GM12878 (cell line): Measurements from ENCODE around the gene FAS.

ENCODE experiments used
- ATF7 ChIP-seq: fragments of 450-650 bp; IDR thresholded peaks from 2 replicates; pipeline ENCODE4 v1.6.1; 2016; ENCODE audit warnings: low read depth, mild to moderate bottlenecking
- CREB1 ChIP-seq: IDR thresholded peaks from 2 replicates; pipeline ENCODE4 v1.6.1; 2012; ENCODE audit warnings: low read depth, mild to moderate bottlenecking, inconsistent platforms
- MEF2A ChIP-seq: IDR thresholded peaks from 2 replicates; pipeline ENCODE4 v1.6.1; 2011; ENCODE audit warnings: low read depth, mild to moderate bottlenecking, low read length, moderate library complexity; ENCODE audit not compliant: insufficient read depth
- MYC ChIP-seq: IDR thresholded peaks from 2 replicates; pipeline ENCODE4 v1.6.1; 2011; ENCODE audit warnings: mild to moderate bottlenecking, low read length, moderate library complexity, inconsistent platforms; ENCODE audit not compliant: insufficient read depth, insufficient replicate concordance, insufficient read length, severe bottlenecking
- POLR2A ChIP-seq: IDR thresholded peaks from 2 replicates; pipeline ENCODE4 v1.6.1; 2011; ENCODE audit warnings: low read depth, mild to moderate bottlenecking, low read length
- TCF7 ChIP-seq: IDR thresholded peaks from 2 replicates; pipeline ENCODE4 v1.6.1; 2014; ENCODE audit warnings: antibody characterized with exemption, borderline replicate concordance
- ZNF274 ChIP-seq: IDR thresholded peaks from one replicate; pipeline ENCODE4 v1.8.0; 2011; ENCODE audit not compliant: insufficient read length, insufficient read depth
- TF ChIP-seq, protein P1 (sequence below), 3 experiments: IDR thresholded peaks in 2 of 3; conservative IDR thresholded peaks in 1 of 3; 2 replicates each; pipeline ENCODE4 v1.5.1; 2011; ENCODE audit warnings: low read depth in 3 of 3, low read length in 3 of 3, mild to moderate bottlenecking in 3 of 3, control low read depth in 2 of 3, moderate library complexity in 2 of 3, inconsistent platforms in 1 of 3, mixed read lengths in 1 of 3; ENCODE audit not compliant: control insufficient read depth in 2 of 3, insufficient read depth in 1 of 3; ENCODE audit errors: extremely low read depth in 1 of 3

DNA sequence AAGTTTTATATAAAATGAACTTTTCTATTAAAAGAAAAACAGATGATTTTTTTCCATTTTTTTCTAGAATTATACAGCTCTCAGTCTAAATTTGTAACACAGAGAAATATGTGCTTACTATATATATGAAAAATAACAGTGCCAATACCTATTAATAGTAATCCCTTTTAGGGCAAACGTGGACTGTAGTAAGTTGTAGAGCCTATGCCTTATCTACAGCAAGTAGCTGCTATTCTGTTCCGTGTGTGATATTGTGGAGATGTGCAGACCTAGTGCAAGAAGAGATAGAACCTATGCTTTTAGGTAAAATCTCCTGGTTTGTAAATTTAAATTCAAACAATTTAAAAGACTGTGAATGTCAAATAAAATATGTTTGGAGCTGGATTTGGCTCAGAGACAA is 72.9 kb downstream of the FAS start:
- no peak for TF ChIP-seq TCF7
- no peak for TF ChIP-seq MYC
- TF ChIP-seq CREB1, result no peak
- TF ChIP-seq, protein P1, sequence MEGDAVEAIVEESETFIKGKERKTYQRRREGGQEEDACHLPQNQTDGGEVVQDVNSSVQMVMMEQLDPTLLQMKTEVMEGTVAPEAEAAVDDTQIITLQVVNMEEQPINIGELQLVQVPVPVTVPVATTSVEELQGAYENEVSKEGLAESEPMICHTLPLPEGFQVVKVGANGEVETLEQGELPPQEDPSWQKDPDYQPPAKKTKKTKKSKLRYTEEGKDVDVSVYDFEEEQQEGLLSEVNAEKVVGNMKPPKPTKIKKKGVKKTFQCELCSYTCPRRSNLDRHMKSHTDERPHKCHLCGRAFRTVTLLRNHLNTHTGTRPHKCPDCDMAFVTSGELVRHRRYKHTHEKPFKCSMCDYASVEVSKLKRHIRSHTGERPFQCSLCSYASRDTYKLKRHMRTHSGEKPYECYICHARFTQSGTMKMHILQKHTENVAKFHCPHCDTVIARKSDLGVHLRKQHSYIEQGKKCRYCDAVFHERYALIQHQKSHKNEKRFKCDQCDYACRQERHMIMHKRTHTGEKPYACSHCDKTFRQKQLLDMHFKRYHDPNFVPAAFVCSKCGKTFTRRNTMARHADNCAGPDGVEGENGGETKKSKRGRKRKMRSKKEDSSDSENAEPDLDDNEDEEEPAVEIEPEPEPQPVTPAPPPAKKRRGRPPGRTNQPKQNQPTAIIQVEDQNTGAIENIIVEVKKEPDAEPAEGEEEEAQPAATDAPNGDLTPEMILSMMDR (IDR thresholded peaks at IDR 0.05 in 2 of 3, conservative IDR thresholded peaks at IDR 0.05 in 1 of 3; ENCODE audit: control insufficient read depth in 2 of 3, extremely low read depth in 1 of 3, insufficient read depth in 1 of 3, low read depth in 3 of 3, low read length in 3 of 3), result no peak
- no peak for TF ChIP-seq MEF2A
- TF ChIP-seq ATF7, result no peak
- no peak for TF ChIP-seq ZNF274
- no peak for TF ChIP-seq POLR2A
